22Rv1 (cell line): ENCODE data around the gene S100B.

Experiments
- ZFX ChIP-seq: fragments of 450-650 bp; IDR thresholded peaks from 2 replicates; pipeline ENCODE4 v1.6.1; 2017; ENCODE audit warnings: antibody characterized with exemption, borderline replicate concordance
- TF ChIP-seq, protein P1 (sequence below): fragments of 450-650 bp; IDR thresholded peaks from 2 replicates; pipeline ENCODE4 v1.5.1; 2017; ENCODE audit warnings: mild to moderate bottlenecking

DNA sequence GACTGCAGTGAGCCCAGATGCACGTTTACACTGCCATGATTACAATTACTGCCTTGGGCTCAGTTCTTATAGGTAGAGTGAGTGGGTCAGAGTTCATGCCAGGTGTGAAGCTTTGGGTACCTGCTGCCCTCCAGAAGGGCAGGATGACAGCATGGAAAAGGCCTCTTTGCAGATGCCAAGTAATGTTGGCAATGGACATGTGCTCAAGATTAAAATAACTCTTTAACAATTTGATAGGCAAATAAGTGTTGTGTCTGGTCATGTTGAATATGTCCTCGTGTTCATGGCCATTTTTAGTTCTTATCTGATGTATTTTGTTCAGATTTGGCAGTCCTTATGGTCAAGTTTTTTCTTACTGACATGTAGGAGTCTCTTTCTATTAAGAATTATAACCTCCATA lies 34.8 kb downstream of the S100B start:
- TF ChIP-seq, protein P1, sequence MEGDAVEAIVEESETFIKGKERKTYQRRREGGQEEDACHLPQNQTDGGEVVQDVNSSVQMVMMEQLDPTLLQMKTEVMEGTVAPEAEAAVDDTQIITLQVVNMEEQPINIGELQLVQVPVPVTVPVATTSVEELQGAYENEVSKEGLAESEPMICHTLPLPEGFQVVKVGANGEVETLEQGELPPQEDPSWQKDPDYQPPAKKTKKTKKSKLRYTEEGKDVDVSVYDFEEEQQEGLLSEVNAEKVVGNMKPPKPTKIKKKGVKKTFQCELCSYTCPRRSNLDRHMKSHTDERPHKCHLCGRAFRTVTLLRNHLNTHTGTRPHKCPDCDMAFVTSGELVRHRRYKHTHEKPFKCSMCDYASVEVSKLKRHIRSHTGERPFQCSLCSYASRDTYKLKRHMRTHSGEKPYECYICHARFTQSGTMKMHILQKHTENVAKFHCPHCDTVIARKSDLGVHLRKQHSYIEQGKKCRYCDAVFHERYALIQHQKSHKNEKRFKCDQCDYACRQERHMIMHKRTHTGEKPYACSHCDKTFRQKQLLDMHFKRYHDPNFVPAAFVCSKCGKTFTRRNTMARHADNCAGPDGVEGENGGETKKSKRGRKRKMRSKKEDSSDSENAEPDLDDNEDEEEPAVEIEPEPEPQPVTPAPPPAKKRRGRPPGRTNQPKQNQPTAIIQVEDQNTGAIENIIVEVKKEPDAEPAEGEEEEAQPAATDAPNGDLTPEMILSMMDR: no peak
- TF ChIP-seq ZFX: no peak
